ENCODE results near the gene RGPD8. TPM values are rescaled to one million over a fixed set of nuclear protein-coding genes. Genes with fewer than 3 reads are reported as not detected.
"Not testable (repeated sequence)": the region's sequence is repeated elsewhere in the genome, so short reads cannot be mapped to it uniquely, and the experiment has no call there.

The RGPD8 gene
- 2.3 and 4.6 TPM in 2 replicates for polyA plus RNA-seq (2014; cell fraction: cytosol; rRNA removed)
- 3.5 and 6.7 TPM in 2 replicates for polyA plus RNA-seq (2014; cell fraction: nucleus; rRNA removed)

GRCh38 chr2:112433480-112433879 is at the start of gene RGPD8:
Gene RGPD8 (minus strand): TSS chr2:112433645. CDS start chr2:112433453, 192 bp downstream.
- peak; percentile 65 for DNase-seq (ENCODE audit: low spot score)

GRCh38 chr2:112483042-112483473 is 49.6 kb upstream of the RGPD8 start:
- DNase-seq (ENCODE audit: low spot score) = peak; percentile 66

GRCh38 chr2:112482309-112483041 is 49.0 kb upstream of the RGPD8 start:
- DNase-seq (ENCODE audit: low spot score) = peak; percentile 51

DNA sequence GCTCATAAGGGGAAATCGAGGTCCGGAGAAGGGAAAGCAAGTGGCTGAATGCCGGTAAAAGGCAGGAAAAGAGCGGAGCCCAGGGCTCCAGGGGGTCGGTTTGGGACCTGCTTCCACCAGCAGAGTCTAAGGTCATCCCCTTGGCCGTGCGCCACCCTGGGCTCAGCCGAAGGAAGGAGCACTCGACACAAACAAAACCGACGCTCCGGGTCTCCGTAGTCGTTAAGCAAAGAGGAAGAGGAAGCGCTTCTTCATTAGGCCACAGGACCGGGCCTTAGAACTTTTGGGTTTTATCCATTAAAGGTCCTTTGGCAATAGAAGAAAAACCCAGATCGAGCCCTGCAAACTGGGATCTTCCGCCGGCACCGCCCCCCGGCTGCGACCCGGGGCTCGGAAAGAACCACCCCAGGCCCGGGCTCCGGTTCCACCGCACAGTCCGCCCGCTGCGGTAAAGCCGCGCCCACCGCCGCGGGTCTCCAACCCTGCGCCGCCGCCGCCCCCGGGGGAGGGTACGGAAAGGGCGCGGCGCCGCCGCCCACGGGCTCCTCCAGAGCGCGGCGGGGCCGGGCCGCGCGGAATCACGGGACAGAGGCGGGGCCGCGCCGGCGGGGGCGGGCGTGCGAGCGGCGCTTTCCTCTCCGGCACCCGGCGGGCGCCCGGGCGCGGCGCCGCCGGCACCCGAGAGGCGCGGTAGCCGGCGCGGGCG is 48.2 kb upstream of the RGPD8 start, which contains the start of gene TTL:
Gene TTL (plus strand): TSS at position 629 of the 706 bp plus-strand sequence. CDS start 189 bp downstream, outside the sequence.
- peak; percentile 61 for DNase-seq (ENCODE audit: low spot score)

GRCh38 chr2:112481050-112481527 is 47.6 kb upstream of the RGPD8 start:
- DNase-seq (ENCODE audit: low spot score) = peak; percentile 85

DNA sequence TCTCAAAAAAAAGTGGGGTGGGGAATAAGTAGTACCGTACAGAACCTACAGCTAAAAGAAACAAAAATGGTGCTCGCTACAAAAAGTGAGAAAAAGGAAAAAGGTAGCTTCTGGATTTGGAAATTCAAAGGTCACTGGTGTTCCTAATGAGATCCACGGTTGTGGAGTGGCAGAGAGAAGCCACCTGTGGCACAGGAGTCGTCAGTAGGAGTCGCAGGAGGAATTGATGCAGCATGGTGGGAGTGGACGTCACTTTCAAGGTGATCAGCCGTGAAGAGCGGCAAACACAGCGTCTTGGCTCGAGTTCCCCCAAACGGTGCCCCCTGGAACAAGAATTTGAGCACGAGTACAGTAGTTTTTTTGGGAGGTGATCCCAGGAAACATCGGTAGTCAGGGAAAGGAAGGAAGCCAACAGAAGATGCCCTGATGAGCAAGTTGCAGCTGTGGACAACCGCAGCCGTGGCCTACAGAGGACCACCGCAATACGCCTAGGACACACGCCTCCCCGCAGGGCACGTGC is 47.1 kb upstream of the RGPD8 start:
- DNase-seq (ENCODE audit: low spot score) = peak; percentile 54

GRCh38 chr2:112476434-112476833 is 43.0 kb upstream of the RGPD8 start:
- DNase-seq (ENCODE audit: low spot score) = no peak

GRCh38 chr2:112474844-112475486 is 41.5 kb upstream of the RGPD8 start:
- DNase-seq (ENCODE audit: low spot score) = no peak

- no peak for DNase-seq (ENCODE audit: low spot score)
These were observed 39.3 kb upstream of the RGPD8 start for GRCh38 chr2:112472547-112473263.

- no peak for DNase-seq (ENCODE audit: low spot score)
These were observed 31.9 kb upstream of the RGPD8 start for GRCh38 chr2:112465382-112465781.

- no peak for DNase-seq (ENCODE audit: low spot score)
These were observed 29.8 kb upstream of the RGPD8 start for GRCh38 chr2:112463256-112463655.

DNA sequence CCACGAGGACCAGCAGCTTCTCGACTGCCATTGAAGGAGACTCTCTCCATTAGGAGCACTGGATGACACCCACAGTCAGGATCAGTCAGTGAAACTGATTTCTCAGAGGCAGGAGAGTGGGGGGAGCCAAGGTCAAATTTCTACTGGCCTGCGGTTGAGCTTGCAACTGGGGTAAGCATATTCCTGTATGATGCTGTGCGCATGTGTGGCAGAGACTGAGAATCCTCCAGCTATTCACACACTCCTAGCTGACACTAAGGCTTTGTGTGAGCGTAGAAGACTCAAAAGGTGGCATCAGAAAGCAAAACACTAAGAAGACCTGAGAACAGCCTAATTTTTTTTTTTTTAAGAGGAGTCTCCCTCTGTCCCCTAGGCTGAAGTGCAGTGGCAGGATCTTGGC is 28.7 kb upstream of the RGPD8 start:
- no peak for DNase-seq (ENCODE audit: low spot score)

DNA sequence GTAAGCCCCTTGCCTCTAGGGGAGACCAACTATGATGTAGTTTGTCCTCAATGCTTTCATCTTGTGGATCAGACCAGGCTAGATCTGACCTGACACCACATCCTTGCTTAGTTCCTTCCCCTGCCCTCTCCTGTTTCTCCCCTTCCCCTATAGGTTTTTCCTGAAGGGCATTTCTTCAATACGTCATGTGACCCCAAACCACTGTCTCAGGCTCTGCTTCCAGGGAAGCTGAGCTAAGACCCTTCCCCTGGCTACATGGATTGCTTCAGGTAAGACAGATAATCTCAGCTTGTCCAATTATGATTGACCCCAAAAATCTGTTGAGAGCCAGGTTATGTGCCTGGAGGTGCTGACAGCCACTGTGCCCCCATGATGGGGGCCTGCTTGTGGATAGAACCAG is 25.9 kb upstream of the RGPD8 start:
- DNase-seq (ENCODE audit: low spot score) = no peak

- DNase-seq (ENCODE audit: low spot score) = no peak
These were observed 21.1 kb upstream of the RGPD8 start for GRCh38 chr2:112454586-112454985.

DNA sequence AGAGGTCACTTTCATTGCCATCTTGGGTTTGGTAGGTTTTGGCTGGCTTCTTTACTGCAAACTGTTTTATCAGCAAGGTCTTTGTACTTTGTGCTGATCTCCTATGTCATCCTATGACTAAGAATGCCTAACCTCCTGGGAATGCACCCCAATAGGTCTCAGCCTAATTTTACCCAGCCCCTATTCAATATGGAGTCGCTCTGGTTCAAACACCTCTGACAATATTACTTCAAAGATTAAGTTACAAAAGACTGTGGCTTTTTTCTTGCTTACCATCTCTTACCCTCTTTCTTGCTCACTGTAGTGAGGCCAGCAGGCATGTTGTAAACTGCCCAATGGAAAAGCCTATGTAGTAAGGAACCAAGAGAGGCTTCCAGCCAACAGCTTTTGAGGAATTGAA is 17.9 kb upstream of the RGPD8 start:
- no peak for DNase-seq (ENCODE audit: low spot score)

GRCh38 chr2:112449854-112450253 is 16.4 kb upstream of the RGPD8 start:
- no peak for DNase-seq (ENCODE audit: low spot score)

GRCh38 chr2:112444256-112444655 is 10.8 kb upstream of the RGPD8 start:
- not testable (repeated sequence) for DNase-seq (ENCODE audit: low spot score)

GRCh38 chr2:112438603-112439261 is 5.3 kb upstream of the RGPD8 start:
- not testable (repeated sequence) for DNase-seq (ENCODE audit: low spot score)

GRCh38 chr2:112437405-112437831 is 4.0 kb upstream of the RGPD8 start:
- DNase-seq (ENCODE audit: low spot score) = not testable (repeated sequence)

GRCh38 chr2:112436993-112437392 is 3.5 kb upstream of the RGPD8 start:
- DNase-seq (ENCODE audit: low spot score) = not testable (repeated sequence)
